Measurements from ENCODE around the gene JPH4. TPM values are rescaled to one million over a fixed set of nuclear protein-coding genes. Genes with fewer than 3 reads are reported as not detected.

Gene JPH4
- polyA plus RNA-seq, 1 of the 3 experiments (the other 2 are of a cell fraction), result 8.7 TPM

- no peak for TF ChIP-seq IRF3 (IDR thresholded peaks at IDR 0.05; ENCODE audit: low read depth, low read length)
- no peak for TF ChIP-seq SMC3 (IDR thresholded peaks at IDR 0.05; ENCODE audit: low read depth, low read length)
- TF ChIP-seq RXRA (IDR thresholded peaks at IDR 0.05; ENCODE audit: borderline replicate concordance, low read depth), result no peak
- TF ChIP-seq EZH2phosphoT487 (IDR thresholded peaks at IDR 0.05; ENCODE audit: borderline replicate concordance, low read depth), result no peak
- TF ChIP-seq RFX5 (IDR thresholded peaks at IDR 0.05; ENCODE audit: low read length), result no peak
- TF ChIP-seq GATA2 (CRISPR knock-in tag; IDR thresholded peaks at IDR 0.05), result no peak
- TF ChIP-seq USF2 (IDR thresholded peaks at IDR 0.05; ENCODE audit: borderline replicate concordance, low read depth, low read length), result no peak
- TF ChIP-seq YY1 (IDR thresholded peaks at IDR 0.05; ENCODE audit: low read depth), result no peak
- TF ChIP-seq NFIC (IDR thresholded peaks at IDR 0.05; ENCODE audit: borderline replicate concordance), result no peak
Measured at GRCh38 chr14:23601845-23602180, 23.2 kb upstream of the JPH4 start (continued).

GRCh38 chr14:23601424-23601823, 22.8 kb upstream of the JPH4 start:
- Histone ChIP-seq H3F3A (replicated peaks; ENCODE audit: insufficient read depth) (no peaks in the 10 kb centered on the region), H3K9me2 (no peaks in the 10 kb centered on the region), H3K27ac (ENCODE audit: low read depth in 2 of 2, low read length in 1 of 2) (no peak overlapping the region), H3K9me3 (no peaks in the 10 kb centered on the region), H3K4me1 (ENCODE audit: control insufficient read depth in 1 of 2, insufficient read depth in 2 of 2, low read depth in 1 of 2, low read length in 1 of 2) (no peaks in the 10 kb centered on the region), H3K27me3 (ENCODE audit: insufficient read depth) (no peaks in the 10 kb centered on the region), H2AFZ (ENCODE audit: low read depth) (no peak overlapping the region), H3K4me3 (ENCODE audit: low read depth in 2 of 2, low read length in 1 of 2) (no peak overlapping the region), H3K79me2 (ENCODE audit: insufficient read depth) (no peaks in the 10 kb centered on the region), H3K36me3 (replicated peaks in 1 of 2; ENCODE audit: control insufficient read depth in 1 of 2, insufficient read depth in 2 of 2, low read length in 1 of 2) (no peaks in the 10 kb centered on the region), H4K20me1 (ENCODE audit: insufficient read depth) (no peaks in the 10 kb centered on the region; the same call in 1 of the 2 replicates), H3K9ac (no peak overlapping the region), H3K4me2 (no peak overlapping the region)
- CTCF ChIA-PET, result interaction anchor here (0.7 to 1.7 kb wide), 4 partner anchors 12 to 309 kb away, joined by 3 to 4 read pairs (median 4); no protein-coding TSS in a partner anchor
- no peak for DNase-seq
- POLR2A ChIA-PET, result no interaction called here
- TF ChIP-seq NRF1 (IDR thresholded peaks at IDR 0.05; ENCODE audit: low read depth, low read length), result no peak
- no peak for TF ChIP-seq USF2 (IDR thresholded peaks at IDR 0.05; ENCODE audit: borderline replicate concordance, low read depth, low read length)
- TF ChIP-seq FOSL2 (IDR thresholded peaks at IDR 0.05; ENCODE audit: borderline replicate concordance, low read depth), result no peak
- TF ChIP-seq USF1 (IDR thresholded peaks at IDR 0.05; ENCODE audit: borderline replicate concordance, low read depth), result no peak
- no peak for TF ChIP-seq CTCF (IDR thresholded peaks at IDR 0.05)
- no peak for TF ChIP-seq ZBTB33 (IDR thresholded peaks at IDR 0.05; ENCODE audit: borderline replicate concordance, low read depth)
- no peak for TF ChIP-seq FOXM1 (IDR thresholded peaks at IDR 0.05; ENCODE audit: low read depth)
- TF ChIP-seq FOXJ3 (CRISPR knock-in tag; IDR thresholded peaks at IDR 0.05), result no peak
- no peak for TF ChIP-seq REST (IDR thresholded peaks at IDR 0.05; ENCODE audit: low read depth, low read length)
- no peak for TF ChIP-seq CHD2 (IDR thresholded peaks at IDR 0.05; ENCODE audit: low read length, partially characterized antibody)
- no peak for TF ChIP-seq ELF1 (IDR thresholded peaks at IDR 0.05)
- no peak for TF ChIP-seq TEAD4 (IDR thresholded peaks at IDR 0.05; ENCODE audit: borderline replicate concordance, insufficient read depth)
- TF ChIP-seq MEF2A (IDR thresholded peaks at IDR 0.05; ENCODE audit: borderline replicate concordance, low read depth), result no peak
